Measurements from ENCODE around the gene SAPCD1. TPM values are rescaled to one million over a fixed set of nuclear protein-coding genes. Genes with fewer than 3 reads are reported as not detected.
"Not testable (repeated sequence)": the region's sequence is repeated elsewhere in the genome, so short reads cannot be mapped to it uniquely, and the experiment has no call there.

Gene SAPCD1
- total RNA-seq, 1 donor from 2014 or later, result 1.2 TPM

DNA sequence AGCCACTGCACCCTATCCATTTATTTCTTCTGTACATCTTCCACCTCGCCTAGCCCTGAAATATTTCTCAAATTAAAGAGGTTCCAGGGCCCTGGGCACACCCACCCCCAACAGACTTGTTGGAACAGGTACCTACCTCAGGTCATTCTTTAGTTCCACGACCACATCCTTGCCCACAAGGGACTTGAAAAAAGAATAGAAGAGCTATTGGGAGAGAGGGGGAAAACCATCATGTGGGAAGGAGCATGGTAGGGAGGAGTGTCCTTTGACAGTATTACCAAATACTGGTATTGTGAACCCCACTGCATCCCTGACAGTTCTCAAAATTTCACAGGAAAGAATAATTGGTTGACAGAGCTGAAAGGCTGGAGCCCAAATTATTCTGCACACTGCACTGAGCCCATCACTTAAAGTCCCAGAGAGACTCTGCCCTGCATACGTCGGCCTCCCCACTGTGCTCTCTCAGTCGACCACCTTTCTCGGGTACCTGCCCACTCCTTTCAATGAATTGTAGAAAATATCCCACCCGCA is 43.5 kb downstream of the SAPCD1 start:
- Histone ChIP-seq H4K20me1 (ENCODE audit: insufficient read depth, low read length) (no peaks in the 10 kb centered on the region), H3K79me2 (ENCODE audit: insufficient read depth, low read length) (peaks cover 27% of the 10 kb centered on the region), H3K4me1 (ENCODE audit: insufficient read depth, low read length) (peaks cover 7% of the 10 kb centered on the region), H3K27me3 (ENCODE audit: insufficient read depth, low read length) (no peaks in the 10 kb centered on the region), H3K27ac (ENCODE audit: low read depth, low read length) (peak overlapping the region; percentile 71), H3K4me2 (ENCODE audit: low read length) (peak overlapping the region; percentile 95), H3K36me3 (ENCODE audit: insufficient read depth, low read length) (peaks cover 5% of the 10 kb centered on the region), H2AFZ (ENCODE audit: low read depth, low read length) (peak overlapping the region; percentile 74), H3K9me3 (ENCODE audit: insufficient read depth, low read depth, low read length) (no peaks in the 10 kb centered on the region), H3K9ac (ENCODE audit: low read length) (peak overlapping the region; percentile 91), H3K4me3 (ENCODE audit: insufficient read depth, low read depth, low read length) (peak overlapping the region; percentile 80)
- no peak for TF ChIP-seq EZH2 (IDR thresholded peaks at IDR 0.05; ENCODE audit: insufficient read depth, low read length)
- TF ChIP-seq, protein P1, sequence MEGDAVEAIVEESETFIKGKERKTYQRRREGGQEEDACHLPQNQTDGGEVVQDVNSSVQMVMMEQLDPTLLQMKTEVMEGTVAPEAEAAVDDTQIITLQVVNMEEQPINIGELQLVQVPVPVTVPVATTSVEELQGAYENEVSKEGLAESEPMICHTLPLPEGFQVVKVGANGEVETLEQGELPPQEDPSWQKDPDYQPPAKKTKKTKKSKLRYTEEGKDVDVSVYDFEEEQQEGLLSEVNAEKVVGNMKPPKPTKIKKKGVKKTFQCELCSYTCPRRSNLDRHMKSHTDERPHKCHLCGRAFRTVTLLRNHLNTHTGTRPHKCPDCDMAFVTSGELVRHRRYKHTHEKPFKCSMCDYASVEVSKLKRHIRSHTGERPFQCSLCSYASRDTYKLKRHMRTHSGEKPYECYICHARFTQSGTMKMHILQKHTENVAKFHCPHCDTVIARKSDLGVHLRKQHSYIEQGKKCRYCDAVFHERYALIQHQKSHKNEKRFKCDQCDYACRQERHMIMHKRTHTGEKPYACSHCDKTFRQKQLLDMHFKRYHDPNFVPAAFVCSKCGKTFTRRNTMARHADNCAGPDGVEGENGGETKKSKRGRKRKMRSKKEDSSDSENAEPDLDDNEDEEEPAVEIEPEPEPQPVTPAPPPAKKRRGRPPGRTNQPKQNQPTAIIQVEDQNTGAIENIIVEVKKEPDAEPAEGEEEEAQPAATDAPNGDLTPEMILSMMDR (IDR thresholded peaks at IDR 0.05; ENCODE audit: insufficient read depth, low read depth, low read length), result no peak
- FAIRE-seq (no peak), DNase-seq (ENCODE audit: low read depth) (no peak)
- Mint-ChIP-seq H3K27ac (ENCODE audit: unreplicated experiment) (peak overlapping the region; percentile 56), H3K4me3 (ENCODE audit: unreplicated experiment) (peak overlapping the region; percentile 93), H3K27me3 (ENCODE audit: low read depth, unreplicated experiment) (no peaks in the 10 kb centered on the region), H3K4me1 (ENCODE audit: low read depth, unreplicated experiment) (peaks cover 2% of the 10 kb centered on the region), H3K36me3 (ENCODE audit: low read depth, unreplicated experiment) (peaks cover 1% of the 10 kb centered on the region), H3K9me3 (ENCODE audit: unreplicated experiment) (no peaks in the 10 kb centered on the region)

DNA sequence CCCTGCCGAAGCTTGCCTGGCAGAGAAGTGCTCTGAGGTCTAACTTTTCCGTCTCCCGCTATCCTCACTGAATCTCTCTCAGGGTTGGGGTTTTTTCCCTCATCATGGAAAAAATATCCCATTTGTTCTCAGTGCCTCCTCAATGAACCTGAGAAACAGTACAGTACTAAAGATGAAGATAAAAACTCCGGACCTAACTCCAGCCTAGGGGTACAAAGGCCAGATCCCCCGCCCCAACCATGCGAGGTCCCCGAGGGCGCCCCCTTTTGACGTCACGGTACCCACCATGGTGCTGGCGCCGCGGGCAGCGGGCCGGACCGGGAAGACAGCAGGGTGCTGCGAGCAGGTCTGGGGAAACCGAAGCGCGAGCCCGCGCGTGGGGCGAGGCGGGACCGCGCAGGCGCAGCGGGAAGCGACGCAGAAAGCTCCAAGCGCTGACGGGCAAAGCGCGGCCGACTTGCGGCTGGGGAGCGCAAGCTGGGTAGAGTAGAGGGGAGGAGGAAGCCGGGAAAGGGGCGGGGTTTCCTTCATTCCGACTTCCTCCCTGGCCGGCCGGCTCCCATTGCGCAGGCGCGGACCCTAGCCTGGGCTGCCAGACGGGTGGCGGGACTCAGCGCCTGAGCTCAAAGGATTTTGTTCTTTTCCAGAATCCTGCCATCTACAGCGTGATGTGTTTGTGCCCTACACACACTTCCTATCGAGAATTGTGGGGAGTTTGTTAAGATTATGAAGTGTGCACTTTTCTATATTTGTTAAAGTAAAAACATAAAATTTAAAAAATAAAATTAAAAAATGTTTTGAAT is 44.2 kb downstream of the SAPCD1 start, which contains the start of gene LSM2:
Gene LSM2 (minus strand): TSS at position 497 of the 803 bp plus-strand sequence. CDS start 209 bp downstream, at position 288.
- no peak for FAIRE-seq
- Histone ChIP-seq H3K4me3 (ENCODE audit: insufficient read depth, low read depth, low read length) (peak within 1 kb of the TSS; percentile 80), H4K20me1 (ENCODE audit: insufficient read depth, low read length) (no peaks in the 10 kb centered on the region), H3K9ac (ENCODE audit: low read length) (peak within 1 kb of the TSS; percentile 91), H3K27ac (ENCODE audit: low read depth, low read length) (peak within 1 kb of the TSS; percentile 71), H3K36me3 (ENCODE audit: insufficient read depth, low read length) (peaks cover 5% of the 10 kb centered on the region), H3K4me2 (ENCODE audit: low read length) (peak within 1 kb of the TSS; percentile 95), H3K9me3 (ENCODE audit: insufficient read depth, low read depth, low read length) (no peaks in the 10 kb centered on the region), H3K79me2 (ENCODE audit: insufficient read depth, low read length) (peaks cover 24% of the 10 kb centered on the region), H2AFZ (ENCODE audit: low read depth, low read length) (peak within 1 kb of the TSS; percentile 74), H3K4me1 (ENCODE audit: insufficient read depth, low read length) (peaks cover 7% of the 10 kb centered on the region), H3K27me3 (ENCODE audit: insufficient read depth, low read length) (no peaks in the 10 kb centered on the region)
- no peak for TF ChIP-seq EZH2 (IDR thresholded peaks at IDR 0.05; ENCODE audit: insufficient read depth, low read length)
- TF ChIP-seq, protein P1 (IDR thresholded peaks at IDR 0.05; ENCODE audit: insufficient read depth, low read depth, low read length), result no peak
- peak; percentile 87 for DNase-seq (ENCODE audit: low read depth)
- Mint-ChIP-seq H3K27me3 (ENCODE audit: low read depth, unreplicated experiment) (no peaks in the 10 kb centered on the region), H3K9me3 (ENCODE audit: unreplicated experiment) (no peaks in the 10 kb centered on the region), H3K4me1 (ENCODE audit: low read depth, unreplicated experiment) (peaks cover 2% of the 10 kb centered on the region), H3K4me3 (ENCODE audit: unreplicated experiment) (peak within 1 kb of the TSS; percentile 93), H3K36me3 (ENCODE audit: low read depth, unreplicated experiment) (peaks cover 1% of the 10 kb centered on the region), H3K27ac (ENCODE audit: unreplicated experiment) (peak within 1 kb of the TSS; percentile 87)

DNA sequence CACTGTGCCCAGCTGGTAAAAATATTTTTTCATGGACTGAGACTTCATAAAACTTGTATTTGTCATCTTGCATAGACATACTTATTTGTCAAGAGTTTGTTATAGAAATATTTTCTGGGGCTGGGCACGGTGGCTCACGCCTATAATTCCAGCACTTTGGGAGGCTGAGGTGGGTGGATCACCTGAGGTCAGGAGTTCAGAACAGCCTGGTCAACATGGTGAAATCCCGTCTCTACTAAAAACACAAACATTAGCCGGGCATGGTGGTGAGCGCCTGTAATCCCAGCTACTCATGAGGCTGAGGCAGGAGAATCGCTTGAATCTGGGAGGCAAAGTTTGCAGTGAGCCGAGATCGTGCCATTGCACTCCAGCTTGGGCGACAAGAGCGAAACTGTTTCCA is 46.1 kb downstream of the SAPCD1 start:
- not testable (repeated sequence) for DNase-seq (ENCODE audit: low read depth); H3K9me3 Mint-ChIP-seq (ENCODE audit: unreplicated experiment); H3K27me3 Mint-ChIP-seq (ENCODE audit: low read depth, unreplicated experiment); H4K20me1 ChIP-seq (ENCODE audit: insufficient read depth, low read length); H3K27ac Mint-ChIP-seq (ENCODE audit: unreplicated experiment); FAIRE-seq; H3K4me1 Mint-ChIP-seq (ENCODE audit: low read depth, unreplicated experiment); H3K27ac ChIP-seq (ENCODE audit: low read depth, low read length); H3K9me3 ChIP-seq (ENCODE audit: insufficient read depth, low read depth, low read length); H3K4me3 Mint-ChIP-seq (ENCODE audit: unreplicated experiment); H3K27me3 ChIP-seq (ENCODE audit: insufficient read depth, low read length); H3K9ac ChIP-seq (ENCODE audit: low read length); H3K36me3 Mint-ChIP-seq (ENCODE audit: low read depth, unreplicated experiment); H3K4me1 ChIP-seq (ENCODE audit: insufficient read depth, low read length); H3K4me2 ChIP-seq (ENCODE audit: low read length); H2AFZ ChIP-seq (ENCODE audit: low read depth, low read length); H3K4me3 ChIP-seq (ENCODE audit: insufficient read depth, low read depth, low read length); H3K36me3 ChIP-seq (ENCODE audit: insufficient read depth, low read length)
- peaks cover 20% of the 10 kb centered on the region for H3K79me2 ChIP-seq (ENCODE audit: insufficient read depth, low read length)

Data from astrocyte (in vitro differentiated cells and primary cell).